Esophagus (tissue), 2 donors: ENCODE results near the gene TNRC6A. TPM values are rescaled to one million over a fixed set of nuclear protein-coding genes. Genes with fewer than 3 reads are reported as not detected.

Experiments
- H3K27ac ChIP-seq, 2 donors: one replicate each; pipeline ENCODE4 v1.5.1; 2013; ENCODE audit warnings: low read depth in 2 of 2, mild to moderate bottlenecking in 2 of 2, inconsistent platforms in 1 of 2, low read length in 1 of 2, moderate library complexity in 1 of 2
- H3K27me3 ChIP-seq, 2 donors: one replicate each; pipeline ENCODE4 v1.6.1; 2013; ENCODE audit warnings: low read length in 2 of 2, control low read depth in 1 of 2, mild to moderate bottlenecking in 1 of 2; ENCODE audit not compliant: insufficient read depth in 2 of 2, control insufficient read depth in 1 of 2
- H3K36me3 ChIP-seq, 2 donors: one replicate each; pipeline ENCODE4 v1.6.1; 2013; ENCODE audit warnings: low read length in 1 of 2; ENCODE audit not compliant: control insufficient read depth in 2 of 2, insufficient read depth in 2 of 2
- H3K4me1 ChIP-seq, 2 donors: one replicate each; pipeline ENCODE4 v1.6.1; 2013; ENCODE audit warnings: low read length in 1 of 2; ENCODE audit not compliant: control insufficient read depth in 2 of 2, insufficient read depth in 2 of 2
- H3K4me3 ChIP-seq, 2 donors: one replicate each; pipeline ENCODE4 v1.5.1; 2013; ENCODE audit warnings: low read length in 2 of 2, mild to moderate bottlenecking in 2 of 2, low read depth in 1 of 2, moderate library complexity in 1 of 2
- H3K9me3 ChIP-seq, 2 donors: one replicate each; pipeline ENCODE4 v1.6.1; 2013; ENCODE audit warnings: mild to moderate bottlenecking in 2 of 2, low read depth in 1 of 2, low read length in 1 of 2, moderate library complexity in 1 of 2; ENCODE audit not compliant: control insufficient read depth in 2 of 2, insufficient read depth in 1 of 2
- WGBS, 2 donors: extraction: QIAGEN DNeasy Blood & Tissue Kit; methylation state at CpG; one replicate each; pipeline ENCODE4 v1.1.7; 2013; 5-methylcytosine and 5-hydroxymethylcytosine counted together
- polyA plus RNA-seq, 2 donors: library from polyadenylated mRNA; stranded (reverse); fragments of 200-250 nt; gene quantifications; one replicate each; pipeline ENCODE4 v1.2.3, GENCODE V29; 2013
- donor health status: healthy with polysubstance abuse.
- donor health status: Bipolar disorder and iron deficiency.

TNRC6A gene
- polyA plus RNA-seq, 2 donors: 10.0 to 14.7 TPM

DNA sequence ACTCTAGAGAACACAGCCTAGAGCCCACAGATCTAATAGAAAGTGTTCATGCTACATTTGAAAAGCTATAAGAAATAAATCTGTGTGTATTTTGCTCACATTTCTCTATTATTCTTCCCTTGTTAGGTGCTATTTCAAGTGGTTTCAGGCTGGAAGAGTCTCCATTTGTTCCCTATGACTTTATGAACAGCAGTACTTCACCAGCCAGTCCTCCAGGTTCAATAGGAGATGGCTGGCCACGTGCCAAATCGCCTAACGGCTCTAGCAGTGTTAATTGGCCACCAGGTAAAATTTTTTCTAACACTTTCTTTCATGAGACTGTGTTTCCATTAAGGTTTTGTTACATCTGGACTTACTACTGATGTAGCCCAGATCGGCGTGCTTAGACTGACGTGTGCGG is 85.6 kb downstream of the TNRC6A start:
- H3K27me3 ChIP-seq: no peaks in the 10 kb centered on the region
- H3K27ac ChIP-seq: no peak overlapping the region
- peaks cover 15 to 40% of the 10 kb centered on the region in 2 donors for H3K36me3 ChIP-seq
- 83 to 85% methylated on average over 7 of the region's 7 CpGs for WGBS, 2 donors
- peaks cover 0 to under 1% of the 10 kb centered on the region in 2 donors for H3K4me1 ChIP-seq
- no peak overlapping the region for H3K4me3 ChIP-seq
- H3K9me3 ChIP-seq: no peaks in the 10 kb centered on the region

DNA sequence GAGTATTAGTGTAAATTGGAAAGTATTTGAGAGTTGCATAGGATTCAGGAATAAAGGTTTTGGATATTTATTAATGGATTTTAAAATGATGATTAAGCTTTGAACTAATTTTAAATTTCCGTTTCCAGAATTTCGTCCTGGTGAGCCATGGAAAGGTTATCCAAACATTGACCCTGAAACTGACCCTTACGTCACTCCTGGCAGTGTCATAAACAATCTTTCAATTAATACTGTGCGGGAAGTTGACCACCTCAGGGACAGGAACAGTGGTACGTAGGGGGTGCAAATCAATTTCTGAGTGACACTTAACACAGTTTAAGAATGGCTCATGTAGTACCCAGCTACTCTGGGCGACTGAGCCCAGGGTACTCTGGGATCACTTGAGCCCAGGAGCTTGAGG is 87.2 kb downstream of the TNRC6A start:
- WGBS, 2 donors: 78 to 83% methylated on average over 6 of the region's 6 CpGs
- Histone ChIP-seq H3K9me3 (no peaks in the 10 kb centered on the region), H3K4me1 (peaks cover 0 to 4% of the 10 kb centered on the region in 2 donors), H3K27ac (no peak overlapping the region), H3K4me3 (no peak overlapping the region), H3K27me3 (no peaks in the 10 kb centered on the region), H3K36me3 (peaks cover 23 to 48% of the 10 kb centered on the region in 2 donors)

DNA sequence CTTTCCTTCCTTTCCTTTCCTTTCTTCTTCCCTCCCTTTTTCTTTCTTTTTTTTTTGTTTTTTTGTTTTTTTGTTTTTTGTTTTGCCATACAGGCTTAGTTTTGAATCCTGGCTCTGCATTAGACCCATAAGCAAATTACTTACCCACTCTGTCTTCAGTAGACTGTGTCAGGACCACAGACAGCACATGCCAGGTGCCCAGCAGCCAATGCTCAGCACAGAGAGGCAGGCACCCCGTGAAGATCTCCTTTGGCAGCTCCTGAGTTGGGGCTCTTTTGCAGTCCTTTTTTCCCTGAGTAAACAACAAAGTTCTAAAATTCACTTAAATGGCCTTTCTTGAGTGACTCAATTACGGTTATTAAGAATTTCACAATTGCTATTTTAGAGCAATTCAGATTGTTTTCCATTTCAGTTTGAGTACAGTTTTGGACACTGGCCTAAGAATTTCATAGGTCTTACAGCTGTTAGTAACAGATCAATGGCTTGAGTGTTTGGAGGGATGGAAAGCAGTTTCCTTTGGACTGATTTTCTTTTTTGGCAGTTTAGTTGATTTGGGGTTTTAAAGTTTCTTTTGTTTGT is 90.1 kb downstream of the TNRC6A start:
- no peak overlapping the region for H3K4me3 ChIP-seq
- no peaks in the 10 kb centered on the region for H3K9me3 ChIP-seq
- peaks cover 31 to 63% of the 10 kb centered on the region in 2 donors for H3K36me3 ChIP-seq
- H3K4me1 ChIP-seq: peaks cover 0 to 4% of the 10 kb centered on the region in 2 donors
- H3K27ac ChIP-seq: no peak overlapping the region
- H3K27me3 ChIP-seq: no peaks in the 10 kb centered on the region
- 61 to 64% methylated on average over 2 of the region's 2 CpGs for WGBS, 2 donors

GRCh38 chr16:24820522-24820921 is 91.1 kb downstream of the TNRC6A start:
- Histone ChIP-seq H3K9me3 (no peaks in the 10 kb centered on the region), H3K27ac (peak overlapping the region in 1 of 2 donors; percentile 33), H3K4me1 (peaks cover 0 to 4% of the 10 kb centered on the region in 2 donors), H3K27me3 (no peaks in the 10 kb centered on the region), H3K4me3 (no peak overlapping the region), H3K36me3 (peaks cover 31 to 60% of the 10 kb centered on the region in 2 donors)
- WGBS, 2 donors: 45 to 46% methylated on average over 1 of the region's 1 CpG

GRCh38 chr16:24821129-24821528 is 91.7 kb downstream of the TNRC6A start:
- no peaks in the 10 kb centered on the region for H3K9me3 ChIP-seq
- WGBS, 2 donors: 83 to 93% methylated on average over 9 of the region's 9 CpGs
- H3K27ac ChIP-seq: no peak overlapping the region
- H3K4me1 ChIP-seq: peaks cover 0 to 4% of the 10 kb centered on the region in 2 donors
- peaks cover 31 to 54% of the 10 kb centered on the region in 2 donors for H3K36me3 ChIP-seq
- H3K4me3 ChIP-seq: no peak overlapping the region
- no peaks in the 10 kb centered on the region for H3K27me3 ChIP-seq

DNA sequence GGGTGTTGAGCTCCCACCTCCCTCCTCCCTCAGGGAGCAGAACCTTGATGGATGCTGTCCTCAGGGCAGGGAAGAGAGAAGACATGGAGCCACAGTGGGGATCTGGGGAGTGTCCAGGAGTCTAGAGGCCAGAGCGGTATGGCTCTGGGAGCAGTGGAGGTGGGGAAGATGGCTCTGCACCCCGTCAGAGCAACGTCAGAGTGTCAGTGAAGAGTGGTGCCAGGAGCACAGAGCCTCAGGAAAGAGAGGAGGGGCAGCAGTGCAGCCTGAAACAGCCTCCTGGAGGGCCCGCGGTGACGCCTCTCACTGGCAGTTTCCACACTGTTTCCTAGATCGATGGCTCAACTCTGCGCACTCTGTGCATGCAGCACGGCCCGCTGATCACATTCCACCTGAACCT is 93.1 kb downstream of the TNRC6A start:
- Histone ChIP-seq H3K9me3 (no peaks in the 10 kb centered on the region), H3K36me3 (peaks cover 31 to 49% of the 10 kb centered on the region in 2 donors), H3K27ac (no peak overlapping the region), H3K4me3 (no peak overlapping the region), H3K4me1 (peaks cover 0 to 4% of the 10 kb centered on the region in 2 donors), H3K27me3 (no peaks in the 10 kb centered on the region)
- 88 to 89% methylated on average over 10 of the region's 10 CpGs for WGBS, 2 donors

GRCh38 chr16:24822974-24823373 is 93.5 kb downstream of the TNRC6A start:
- H3K27me3 ChIP-seq: no peaks in the 10 kb centered on the region
- H3K9me3 ChIP-seq: no peaks in the 10 kb centered on the region
- H3K36me3 ChIP-seq: peaks cover 31 to 48% of the 10 kb centered on the region in 2 donors
- H3K4me3 ChIP-seq: no peak overlapping the region
- 89% methylated on average over 8 of the region's 8 CpGs for WGBS, 2 donors
- peaks cover 0 to 4% of the 10 kb centered on the region in 2 donors for H3K4me1 ChIP-seq
- no peak overlapping the region for H3K27ac ChIP-seq

DNA sequence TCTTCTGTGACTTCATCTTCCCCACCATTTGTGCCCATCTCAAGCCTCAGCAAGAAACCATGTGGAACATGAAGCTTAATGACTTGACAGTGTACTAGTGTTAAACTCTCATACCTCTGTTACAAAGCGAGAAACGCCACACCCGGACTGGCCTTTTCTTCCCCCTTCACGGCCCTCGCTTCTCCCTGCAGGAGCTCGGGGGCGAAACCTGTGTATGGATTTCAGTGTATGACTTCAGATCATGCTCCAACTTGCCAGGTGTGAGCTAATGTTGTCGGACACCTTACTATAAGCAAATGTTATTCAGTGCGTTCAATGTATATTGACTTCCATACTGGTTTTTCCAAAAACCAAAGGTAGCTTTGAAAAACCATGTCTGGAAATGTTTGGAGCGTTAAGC is 96.2 kb downstream of the TNRC6A start:
- Histone ChIP-seq H3K9me3 (no peaks in the 10 kb centered on the region), H3K4me3 (no peak overlapping the region), H3K27ac (peak overlapping the region in 1 of 2 donors; percentile 53), H3K27me3 (no peaks in the 10 kb centered on the region), H3K36me3 (peaks cover 20 to 31% of the 10 kb centered on the region in 2 donors), H3K4me1 (no peaks in the 10 kb centered on the region)
- 52 to 63% methylated on average over 10 of the region's 10 CpGs for WGBS, 2 donors

DNA sequence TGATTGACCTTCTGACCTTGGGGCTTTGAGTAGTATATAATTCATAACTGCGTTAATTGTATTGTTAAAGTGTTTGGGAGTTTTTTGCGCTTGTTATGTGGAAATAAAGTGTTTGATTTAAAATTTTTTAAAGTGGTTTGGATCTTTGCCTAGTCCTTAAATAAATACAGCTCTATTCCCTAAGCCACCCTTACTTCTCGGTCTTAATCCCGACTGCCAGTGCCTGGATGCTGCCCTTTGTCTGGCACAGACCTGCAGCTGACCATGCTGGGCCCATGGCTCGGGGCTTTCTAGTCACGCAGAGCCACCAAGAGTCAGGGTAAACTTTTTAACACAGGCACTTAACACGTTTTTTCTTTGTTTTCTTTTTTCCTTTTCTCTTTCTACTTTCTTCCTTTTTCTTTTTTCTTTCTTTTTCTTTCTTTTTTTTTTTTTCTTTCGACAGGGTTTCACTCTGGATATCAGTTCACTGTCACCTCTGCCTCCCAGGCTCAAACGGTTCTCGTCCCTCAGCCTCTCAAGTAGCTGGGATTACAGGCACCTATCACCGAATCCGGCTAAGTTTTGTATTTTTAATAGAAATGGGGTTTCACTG is 96.7 kb downstream of the TNRC6A start:
- Histone ChIP-seq H3K36me3 (peaks cover 16 to 29% of the 10 kb centered on the region in 2 donors), H3K27ac (peak overlapping the region; percentile 40 to 75), H3K4me3 (no peak overlapping the region), H3K27me3 (no peaks in the 10 kb centered on the region), H3K4me1 (no peaks in the 10 kb centered on the region), H3K9me3 (no peaks in the 10 kb centered on the region)
- 51 to 66% methylated on average over 12 of the region's 12 CpGs for WGBS, 2 donors
